Naive B cell (primary cell): ENCODE results near the gene CHAC2. TPM values are rescaled to one million over a fixed set of nuclear protein-coding genes. Genes with fewer than 3 reads are reported as not detected.
A peak's percentile ranks its signal among the peaks of the same experiment; 100 is the strongest.
"Not testable (repeated sequence)": the region's sequence is repeated elsewhere in the genome, so short reads cannot be mapped to it uniquely, and the experiment has no call there.

ENCODE experiments used
- ATAC-seq, 2 donors: fragments of 150-1000 bp; cut with Tn5 transposase; 2 replicates each; pipeline ENCODE4 v1.10.0; 2021; ENCODE audit warnings: low read depth in 2 of 2, mild to moderate bottlenecking in 2 of 2, moderate library complexity in 2 of 2
- DNase-seq: peaks from one replicate; pipeline ENCODE4 v3.0.0; 2022
- H3K27ac Mint-ChIP-seq, 6 donors: one replicate each; pipeline ENCODE4 v1.8.0; 2020 to 2022; ENCODE audit warnings: mild to moderate bottlenecking in 6 of 6, mixed read lengths in 6 of 6, moderate library complexity in 5 of 6, inconsistent platforms in 2 of 6
- H3K27me3 Mint-ChIP-seq, 3 donors: one replicate each; pipeline ENCODE4 v1.8.0; 2021 to 2022; ENCODE audit warnings: mixed read lengths in 3 of 3, mild to moderate bottlenecking in 1 of 3
- H3K36me3 Mint-ChIP-seq, 2 donors: one replicate each; pipeline ENCODE4 v1.8.0; 2020 to 2022; ENCODE audit warnings: mixed read lengths in 2 of 2, inconsistent platforms in 1 of 2, mild to moderate bottlenecking in 1 of 2
- H3K4me1 Mint-ChIP-seq, 3 donors: one replicate each; pipeline ENCODE4 v1.8.0; 2020 to 2022; ENCODE audit warnings: mixed read lengths in 3 of 3, inconsistent platforms in 1 of 3, mild to moderate bottlenecking in 1 of 3, moderate library complexity in 1 of 3
- H3K4me3 Mint-ChIP-seq, 8 donors: one replicate each; pipeline ENCODE4 v1.8.0; 2020 to 2022; ENCODE audit warnings: mild to moderate bottlenecking in 8 of 8, mixed read lengths in 8 of 8, moderate library complexity in 8 of 8, inconsistent platforms in 2 of 8
- H3K9me3 Mint-ChIP-seq, 7 donors: one replicate each; pipeline ENCODE4 v1.8.0; 2020 to 2022; ENCODE audit warnings: mixed read lengths in 7 of 7, mild to moderate bottlenecking in 5 of 7, inconsistent platforms in 2 of 7, moderate library complexity in 1 of 7
- polyA plus RNA-seq, 6 donors: library from polyadenylated mRNA; unstranded; fragments of 300-500 nt; fragmentation: Illumina TruSeq; gene quantifications; one replicate each; pipeline ENCODE4 v1.2.3, GENCODE V29; 2021; ENCODE audit warnings: low read depth in 6 of 6

Gene CHAC2
- polyA plus RNA-seq, 6 donors from 2014 or later = 1.7 to 5.7 (median 3.3) TPM

GRCh38 chr2:53752385-53752784 lies 15.2 kb upstream of the CHAC2 start:
- Mint-ChIP-seq H3K27ac (no peak overlapping the region), H3K27me3 (no peaks in the 10 kb centered on the region), H3K4me1 (no peaks in the 10 kb centered on the region), H3K36me3 (peaks cover 16 to 28% of the 10 kb centered on the region in 2 donors), H3K9me3 (no peaks in the 10 kb centered on the region), H3K4me3 (no peak overlapping the region)
- ATAC-seq = no peak
- DNase-seq = no peak

GRCh38 chr2:53753041-53753440 lies 14.6 kb upstream of the CHAC2 start:
- Mint-ChIP-seq H3K4me3 (no peak overlapping the region), H3K27me3 (no peaks in the 10 kb centered on the region), H3K9me3 (no peaks in the 10 kb centered on the region), H3K27ac (peak overlapping the region in 1 of 6 donors; percentile 21), H3K36me3 (peaks cover 20 to 26% of the 10 kb centered on the region in 2 donors), H3K4me1 (no peaks in the 10 kb centered on the region)
- DNase-seq (no peak), ATAC-seq (no peak)

GRCh38 chr2:53755121-53755520 lies 12.5 kb upstream of the CHAC2 start:
- H3K27ac Mint-ChIP-seq = no peak overlapping the region
- no peak for ATAC-seq
- H3K27me3 Mint-ChIP-seq = no peaks in the 10 kb centered on the region
- no peak overlapping the region for H3K4me3 Mint-ChIP-seq
- H3K9me3 Mint-ChIP-seq = no peaks in the 10 kb centered on the region
- peaks cover 15 to 26% of the 10 kb centered on the region in 2 donors for H3K36me3 Mint-ChIP-seq
- DNase-seq = no peak
- H3K4me1 Mint-ChIP-seq = no peaks in the 10 kb centered on the region

GRCh38 chr2:53756644-53757043 lies 11.0 kb upstream of the CHAC2 start:
- ATAC-seq (no peak), DNase-seq (no peak)
- Mint-ChIP-seq H3K4me1 (peaks cover 0 to 5% (median 0%) of the 10 kb centered on the region in 3 donors), H3K36me3 (peaks cover 15 to 29% of the 10 kb centered on the region in 2 donors), H3K9me3 (no peaks in the 10 kb centered on the region), H3K27me3 (no peaks in the 10 kb centered on the region), H3K27ac (peak overlapping the region in 2 of 6 donors; percentile 65 to 74), H3K4me3 (no peak overlapping the region)

DNA sequence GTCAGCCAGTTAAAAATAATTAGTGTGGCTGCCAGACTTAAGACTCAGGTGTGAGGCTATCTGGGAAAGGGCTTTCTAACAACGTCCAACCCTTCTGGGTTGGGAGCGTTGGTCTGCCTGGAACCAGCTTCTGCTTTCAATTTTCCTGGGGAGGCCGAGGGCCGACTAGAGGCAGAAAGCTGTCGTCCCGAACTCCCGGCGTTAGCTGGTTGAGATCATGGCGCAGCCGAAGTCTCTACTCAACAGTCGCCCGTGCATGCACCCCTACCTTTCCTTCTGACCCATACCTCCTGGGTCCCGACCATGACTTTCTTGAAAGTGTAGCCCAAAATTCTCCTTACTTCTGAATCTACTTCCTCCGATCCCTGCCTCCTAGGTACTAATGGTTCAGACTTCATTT lies 10.4 kb upstream of the CHAC2 start:
- ATAC-seq, H3K27ac Mint-ChIP-seq, H3K4me1 Mint-ChIP-seq, DNase-seq, H3K27me3 Mint-ChIP-seq, H3K9me3 Mint-ChIP-seq, H3K4me3 Mint-ChIP-seq: not testable (repeated sequence)
- H3K36me3 Mint-ChIP-seq = peaks cover 21 to 33% of the 10 kb centered on the region in 2 donors

GRCh38 chr2:53765767-53766166 lies 1.8 kb upstream of the CHAC2 start:
- H3K4me1 Mint-ChIP-seq = peaks cover 10 to 28% (median 21%) of the 10 kb centered on the region in 3 donors
- H3K4me3 Mint-ChIP-seq = peak overlapping the region in 3 of 8 donors; percentile 4 to 95 (median 32)
- DNase-seq = no peak
- H3K9me3 Mint-ChIP-seq = no peaks in the 10 kb centered on the region
- peaks cover 6 to 10% of the 10 kb centered on the region in 2 donors for H3K36me3 Mint-ChIP-seq
- no peak for ATAC-seq
- H3K27ac Mint-ChIP-seq = peak overlapping the region in 5 of 6 donors; percentile 1 to 85 (median 40)
- no peaks in the 10 kb centered on the region for H3K27me3 Mint-ChIP-seq

DNA sequence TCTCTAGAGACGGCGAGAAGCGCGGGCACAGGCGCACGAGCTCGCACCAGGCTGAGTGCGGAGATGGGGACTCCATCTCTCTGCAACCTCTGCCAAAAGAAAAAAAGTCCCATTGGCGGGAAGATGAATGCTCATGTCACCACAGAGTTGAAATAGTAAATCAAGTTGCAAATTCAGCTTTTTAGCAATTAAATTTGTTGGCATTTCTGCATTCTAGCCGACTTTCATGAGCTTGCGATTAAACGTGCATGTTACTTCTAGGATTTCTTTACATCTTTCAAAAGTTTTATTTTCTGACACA lies 588 bp downstream of the CHAC2 start:
- DNase-seq = no peak

DNA sequence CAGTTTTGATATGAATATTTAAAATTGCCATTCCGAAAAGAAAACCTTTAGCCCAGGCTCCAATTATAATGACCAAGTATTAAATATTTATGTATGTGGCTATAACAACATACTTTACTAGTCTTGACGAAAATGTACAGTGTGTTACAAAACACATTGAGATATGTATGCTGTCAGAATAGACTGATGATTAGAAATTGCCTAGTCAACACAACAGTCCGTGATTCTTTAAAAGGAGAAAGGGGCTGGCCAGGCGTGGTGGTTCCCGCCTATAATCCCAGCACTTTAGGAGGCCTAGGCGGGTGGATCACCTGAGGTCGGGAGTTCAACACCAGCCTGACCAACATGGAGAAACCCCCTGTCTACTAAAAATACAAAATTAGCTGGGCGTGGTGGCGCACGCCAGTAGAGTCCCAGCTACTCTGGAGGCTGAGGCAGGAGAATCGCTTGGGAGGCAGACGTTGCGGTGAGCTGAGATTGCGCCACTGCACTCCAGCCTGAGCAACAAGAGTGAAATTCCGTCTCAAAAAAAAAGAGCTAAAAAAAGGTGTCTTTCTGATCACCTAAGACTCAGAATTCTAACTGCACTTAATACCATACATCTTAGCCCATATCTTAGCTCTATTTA lies 1.8 kb downstream of the CHAC2 start:
- H3K27me3 Mint-ChIP-seq = no peaks in the 10 kb centered on the region
- peaks cover 10 to 21% (median 18%) of the 10 kb centered on the region in 3 donors for H3K4me1 Mint-ChIP-seq
- peak overlapping the region in 2 of 6 donors; percentile 4 to 41 for H3K27ac Mint-ChIP-seq
- H3K4me3 Mint-ChIP-seq = peak overlapping the region in 2 of 8 donors; percentile 95 to 99
- ATAC-seq = no peak
- no peaks in the 10 kb centered on the region for H3K9me3 Mint-ChIP-seq
- no peaks in the 10 kb centered on the region for H3K36me3 Mint-ChIP-seq
- DNase-seq = no peak

More for the DNA sequence above, 588 bp downstream of the CHAC2 start:
- H3K27me3 Mint-ChIP-seq = no peaks in the 10 kb centered on the region
- no peak for ATAC-seq
- peak overlapping the region; percentile 90 to 99 (median 97) for H3K4me3 Mint-ChIP-seq
- no peaks in the 10 kb centered on the region for H3K9me3 Mint-ChIP-seq
- peaks cover 0 to 3% of the 10 kb centered on the region in 2 donors for H3K36me3 Mint-ChIP-seq
- peaks cover 10 to 24% (median 21%) of the 10 kb centered on the region in 3 donors for H3K4me1 Mint-ChIP-seq
- peak overlapping the region; percentile 97 to 99 (median 98) for H3K27ac Mint-ChIP-seq

- no peaks in the 10 kb centered on the region for H3K9me3 Mint-ChIP-seq
- H3K4me3 Mint-ChIP-seq = peak overlapping the region in 1 of 8 donors; percentile 57
- ATAC-seq = no peak
- DNase-seq = no peak
- H3K4me1 Mint-ChIP-seq = peaks cover 10 to 21% (median 18%) of the 10 kb centered on the region in 3 donors
- H3K27me3 Mint-ChIP-seq = no peaks in the 10 kb centered on the region
- H3K36me3 Mint-ChIP-seq = no peaks in the 10 kb centered on the region
- H3K27ac Mint-ChIP-seq = peak overlapping the region in 3 of 6 donors; percentile 4 to 31 (median 22)
Measured at GRCh38 chr2:53770264-53770663, 2.7 kb downstream of the CHAC2 start.

DNA sequence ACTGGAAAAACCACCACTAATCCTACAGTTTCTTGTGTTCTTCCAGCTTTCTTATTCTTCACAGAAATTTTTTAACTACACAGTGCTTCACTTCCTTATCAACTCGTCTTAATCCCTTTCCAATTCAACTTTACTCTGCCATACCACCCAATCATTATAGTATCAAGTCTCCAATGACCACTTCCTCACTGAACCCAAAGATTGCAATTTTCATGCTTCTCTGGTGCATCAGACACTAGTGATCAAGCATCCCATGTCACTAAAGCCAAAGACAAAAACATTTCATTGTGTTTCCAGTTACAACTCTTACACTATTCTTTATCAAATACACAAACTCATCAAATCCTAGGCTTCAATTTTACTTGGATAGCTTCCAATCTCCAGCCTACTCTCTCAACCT lies 9.5 kb downstream of the CHAC2 start:
- H3K4me3 Mint-ChIP-seq = no peak overlapping the region
- no peaks in the 10 kb centered on the region for H3K27me3 Mint-ChIP-seq
- H3K36me3 Mint-ChIP-seq = peaks cover 0 to 8% of the 10 kb centered on the region in 2 donors
- peak overlapping the region in 5 of 6 donors; percentile 1 to 69 (median 12) for H3K27ac Mint-ChIP-seq
- no peak for DNase-seq
- H3K4me1 Mint-ChIP-seq = peaks cover 18 to 24% (median 20%) of the 10 kb centered on the region in 3 donors
- H3K9me3 Mint-ChIP-seq = no peaks in the 10 kb centered on the region
- no peak for ATAC-seq

DNA sequence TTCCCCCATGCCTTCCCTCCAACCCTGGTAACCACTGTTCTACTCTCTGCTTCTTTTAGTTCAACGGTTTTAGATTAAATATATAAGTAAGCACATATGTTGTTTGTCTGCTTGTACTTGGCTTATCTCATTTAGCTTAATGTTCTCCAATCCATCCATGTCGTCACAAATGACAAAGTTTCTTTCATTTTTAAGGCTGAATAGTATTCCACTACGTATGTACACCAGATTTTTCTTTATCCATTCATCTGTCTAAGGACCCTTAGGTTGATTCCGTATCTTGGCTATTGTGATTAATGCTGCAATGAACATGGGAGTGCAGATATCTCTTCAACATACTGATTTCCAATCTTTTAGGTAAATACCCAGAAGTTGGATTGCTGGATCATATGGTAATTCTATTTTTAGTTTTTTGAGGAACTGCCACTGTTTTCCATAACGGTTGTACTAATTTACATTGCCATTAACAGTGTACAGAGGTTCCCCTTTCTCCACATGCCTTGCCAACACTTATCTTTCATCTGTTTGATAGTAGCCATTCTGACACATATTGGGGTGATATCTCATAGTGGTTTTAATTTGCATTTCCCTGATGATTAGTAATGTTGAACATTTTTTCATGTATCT lies 11.0 kb downstream of the CHAC2 start:
- H3K4me1 Mint-ChIP-seq = peaks cover 18 to 27% (median 24%) of the 10 kb centered on the region in 3 donors
- DNase-seq (no peak), ATAC-seq (no peak)
- peak overlapping the region in 1 of 6 donors; percentile 29 for H3K27ac Mint-ChIP-seq
- no peak overlapping the region for H3K4me3 Mint-ChIP-seq
- peaks cover 0 to 8% of the 10 kb centered on the region in 2 donors for H3K36me3 Mint-ChIP-seq
- H3K9me3 Mint-ChIP-seq = no peaks in the 10 kb centered on the region
- no peaks in the 10 kb centered on the region for H3K27me3 Mint-ChIP-seq

- ATAC-seq (no peak), DNase-seq (no peak)
- no peak overlapping the region for H3K4me3 Mint-ChIP-seq
- peak overlapping the region in 1 of 6 donors; percentile 22 for H3K27ac Mint-ChIP-seq
- peaks cover 0 to 8% of the 10 kb centered on the region in 2 donors for H3K36me3 Mint-ChIP-seq
- no peaks in the 10 kb centered on the region for H3K27me3 Mint-ChIP-seq
- no peaks in the 10 kb centered on the region for H3K9me3 Mint-ChIP-seq
- peaks cover 26 to 39% (median 34%) of the 10 kb centered on the region in 3 donors for H3K4me1 Mint-ChIP-seq
Measured at GRCh38 chr2:53780056-53780455, 12.5 kb downstream of the CHAC2 start.

DNA sequence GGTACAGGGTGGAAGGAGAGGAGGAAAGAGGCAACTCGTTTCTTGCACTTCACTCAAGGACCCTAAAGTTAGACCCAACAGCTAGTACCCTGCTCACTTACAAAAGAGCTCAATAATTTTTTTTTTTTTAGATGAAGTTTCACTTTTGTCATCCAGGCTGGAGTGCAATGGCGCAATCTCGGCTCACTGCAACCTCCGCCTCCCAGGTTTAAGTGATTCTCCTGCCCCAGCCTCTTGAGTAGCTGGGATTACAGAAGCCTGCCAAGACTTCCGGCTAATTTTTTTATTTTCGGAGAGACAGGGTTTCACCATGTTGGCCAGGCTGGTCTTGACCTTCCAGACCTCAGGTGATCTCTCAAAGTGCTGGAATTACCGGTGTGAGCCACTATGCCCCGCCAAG lies 15.1 kb downstream of the CHAC2 start:
- no peak for ATAC-seq
- Mint-ChIP-seq H3K36me3 (peaks cover 5 to 8% of the 10 kb centered on the region in 2 donors), H3K27ac (peak overlapping the region in 1 of 6 donors; percentile 49), H3K9me3 (no peaks in the 10 kb centered on the region), H3K4me3 (no peak overlapping the region), H3K4me1 (peaks cover 32 to 47% (median 43%) of the 10 kb centered on the region in 3 donors), H3K27me3 (no peaks in the 10 kb centered on the region)
- DNase-seq = no peak

GRCh38 chr2:53784436-53784835 lies 16.8 kb downstream of the CHAC2 start:
- H3K27me3 Mint-ChIP-seq = no peaks in the 10 kb centered on the region
- DNase-seq (no peak), ATAC-seq (no peak)
- H3K27ac Mint-ChIP-seq = peak overlapping the region in 5 of 6 donors; percentile 57 to 96 (median 81)
- H3K4me1 Mint-ChIP-seq = peaks cover 29 to 49% (median 45%) of the 10 kb centered on the region in 3 donors
- H3K9me3 Mint-ChIP-seq = no peaks in the 10 kb centered on the region
- peaks cover 6 to 8% of the 10 kb centered on the region in 2 donors for H3K36me3 Mint-ChIP-seq
- H3K4me3 Mint-ChIP-seq = peak overlapping the region in 6 of 8 donors; percentile 60 to 98 (median 94)
